Cardiac muscle cell (in vitro differentiated cells and primary cell): ENCODE data around the gene CCDC88C. TPM values are rescaled to one million over a fixed set of nuclear protein-coding genes. Genes with fewer than 3 reads are reported as not detected.
A peak's percentile ranks its signal among the peaks of the same experiment; 100 is the strongest.
"Not testable (repeated sequence)": the region's sequence is repeated elsewhere in the genome, so short reads cannot be mapped to it uniquely, and the experiment has no call there.

Source experiments
- DNase-seq, 2 donors: peaks; one replicate each; pipeline versions ENCODE4 v3.0.0 to v3.0.0-alpha.2; 2010 to 2017; ENCODE audit warnings: low read depth in 1 of 2, low spot score in 1 of 2
- H3K27ac ChIP-seq: fragments of 200-600 bp; sonication (generic); 2 replicates; pipeline ENCODE4 v1.5.1; 2016
- H3K27me3 ChIP-seq: fragments of 200-600 bp; sonication (generic); 2 replicates; pipeline ENCODE4 v1.6.0; 2016; ENCODE audit warnings: control low read depth
- H3K36me3 ChIP-seq: fragments of 200-600 bp; sonication (generic); 2 replicates; pipeline ENCODE4 v1.5.1; 2016; ENCODE audit warnings: control low read depth
- H3K4me1 ChIP-seq: fragments of 200-600 bp; sonication (generic); 2 replicates; pipeline ENCODE4 v1.8.1; 2017; ENCODE audit warnings: low read depth, mild to moderate bottlenecking, mixed run types
- H3K4me3 ChIP-seq: fragments of 200-600 bp; sonication (generic); 2 replicates; pipeline ENCODE4 v1.5.1; 2016; ENCODE audit warnings: mild to moderate bottlenecking
- H3K9me3 ChIP-seq: fragments of 200-600 bp; sonication (generic); 2 replicates; pipeline ENCODE4 v1.5.1; 2017; ENCODE audit warnings: low read depth, mild to moderate bottlenecking, control low read depth
- CTCF ChIP-seq: IDR thresholded peaks from 2 replicates; pipeline ENCODE4 v1.5.1; 2012; ENCODE audit warnings: low read depth, mild to moderate bottlenecking, low read length
- polyA plus RNA-seq: library from polyadenylated mRNA; unstranded; fragments of >200 nt; fragmentation: Nextera tagmentation; extraction: Ambion mirVana; gene quantifications from 2 replicates; pipeline ENCODE4 v1.2.1, GENCODE V29; 2016
- total RNA-seq: library from RNA; depleted of rRNA; stranded (reverse); fragments of >200 nt; gene quantifications from 2 replicates; pipeline ENCODE4 v1.2.3, GENCODE V29; 2016

The CCDC88C gene
- total and polyA plus RNA-seq, 2 experiments from 2014 or later, result 0.49 to 1.2 TPM

GRCh38 chr14:91429385-91429784 is 11.8 kb upstream of the CCDC88C start:
- Histone ChIP-seq H3K36me3 (no peaks in the 10 kb centered on the region), H3K4me1 (no peaks in the 10 kb centered on the region), H3K9me3 (no peaks in the 10 kb centered on the region), H3K27me3 (no peaks in the 10 kb centered on the region), H3K27ac (no peak overlapping the region), H3K4me3 (no peak overlapping the region)
- DNase-seq, result no peak
- TF ChIP-seq CTCF, result no peak

GRCh38 chr14:91428931-91429330 is 11.3 kb upstream of the CCDC88C start:
- H3K9me3 ChIP-seq, H3K4me3 ChIP-seq, H3K36me3 ChIP-seq, DNase-seq, H3K4me1 ChIP-seq, H3K27me3 ChIP-seq, H3K27ac ChIP-seq: not testable (repeated sequence)

- not testable (repeated sequence) for H3K36me3 ChIP-seq, H3K4me1 ChIP-seq, DNase-seq, H3K27ac ChIP-seq, H3K4me3 ChIP-seq, H3K9me3 ChIP-seq
- peaks cover 11% of the 10 kb centered on the region for H3K27me3 ChIP-seq
Measured at GRCh38 chr14:91425531-91425944, 7.9 kb upstream of the CCDC88C start.

GRCh38 chr14:91424813-91425530 is 7.4 kb upstream of the CCDC88C start:
- Histone ChIP-seq H3K9me3 (no peaks in the 10 kb centered on the region), H3K4me1 (no peaks in the 10 kb centered on the region), H3K27ac (no peak overlapping the region), H3K4me3 (no peak overlapping the region), H3K27me3 (peaks cover 17% of the 10 kb centered on the region), H3K36me3 (no peaks in the 10 kb centered on the region)
- TF ChIP-seq CTCF, result no peak
- peak in 1 of 2 donors; percentile 15 for DNase-seq

- Histone ChIP-seq H3K9me3 (no peaks in the 10 kb centered on the region), H3K36me3 (no peaks in the 10 kb centered on the region), H3K27me3 (peaks cover 57% of the 10 kb centered on the region), H3K27ac (no peak overlapping the region), H3K4me3 (no peak overlapping the region), H3K4me1 (no peaks in the 10 kb centered on the region)
- no peak for TF ChIP-seq CTCF
- no peak for DNase-seq
Measured at GRCh38 chr14:91420686-91421085, 3.1 kb upstream of the CCDC88C start.

- no peak for DNase-seq
- no peak overlapping the region for H3K27ac ChIP-seq
- H3K4me3 ChIP-seq, result no peak overlapping the region
- no peaks in the 10 kb centered on the region for H3K9me3 ChIP-seq
- peaks cover 70% of the 10 kb centered on the region for H3K27me3 ChIP-seq
- H3K4me1 ChIP-seq, result no peaks in the 10 kb centered on the region
- TF ChIP-seq CTCF, result no peak
- no peaks in the 10 kb centered on the region for H3K36me3 ChIP-seq
Measured at GRCh38 chr14:91419451-91419850, 1.8 kb upstream of the CCDC88C start.
